ENCODE data around the gene LENG9.
A peak's percentile ranks its signal among the peaks of the same experiment; 100 is the strongest.
"Not testable (repeated sequence)": the region's sequence is repeated elsewhere in the genome, so short reads cannot be mapped to it uniquely, and the experiment has no call there.

Gene LENG9

GRCh38 chr19:54489341-54489740 lies 25.8 kb upstream of the LENG9 start:
- Mint-ChIP-seq H3K27me3 (peaks cover 54% of the 10 kb centered on the region), H3K9me3 (no peaks in the 10 kb centered on the region), H3K27ac (peak overlapping the region in 1 of 2 donors; percentile 7), H3K4me3 (no peak overlapping the region), H3K4me1 (no peaks in the 10 kb centered on the region)
- ATAC-seq: no peak
- DNase-seq: no peak

GRCh38 chr19:54485851-54486250 lies 22.3 kb upstream of the LENG9 start:
- H3K27me3 Mint-ChIP-seq: peaks cover 42% of the 10 kb centered on the region
- no peak overlapping the region for H3K27ac Mint-ChIP-seq
- H3K4me1 Mint-ChIP-seq: peaks cover 17% of the 10 kb centered on the region
- H3K4me3 Mint-ChIP-seq: no peak overlapping the region
- no peaks in the 10 kb centered on the region for H3K9me3 Mint-ChIP-seq
- DNase-seq (no peak), ATAC-seq (no peak)

DNA sequence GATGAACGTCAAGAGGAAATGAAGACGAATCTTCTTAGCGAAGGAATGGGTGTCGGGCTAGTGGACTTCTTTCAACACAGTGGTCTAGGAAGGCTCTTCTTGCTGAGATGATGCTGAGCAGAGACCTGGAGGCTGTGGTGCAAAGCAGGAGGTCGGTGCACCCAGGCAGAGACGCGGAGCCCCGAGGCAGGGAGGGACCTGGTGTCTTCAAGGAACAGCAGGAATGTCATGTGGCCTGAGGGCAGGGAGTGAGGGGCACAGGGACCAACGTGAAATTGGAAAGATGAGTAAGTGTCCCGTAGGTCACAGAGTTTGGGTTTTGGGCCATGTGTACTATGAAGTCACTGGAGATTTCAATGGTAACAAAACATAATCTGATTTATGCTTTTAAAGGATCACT lies 20.9 kb upstream of the LENG9 start:
- H3K27me3 Mint-ChIP-seq: peaks cover 44% of the 10 kb centered on the region
- DNase-seq (no peak), ATAC-seq (no peak)
- peaks cover 17% of the 10 kb centered on the region for H3K4me1 Mint-ChIP-seq
- no peak overlapping the region for H3K4me3 Mint-ChIP-seq
- no peak overlapping the region for H3K27ac Mint-ChIP-seq
- H3K9me3 Mint-ChIP-seq: no peaks in the 10 kb centered on the region

- ATAC-seq (no peak), DNase-seq (no peak)
- H3K4me1 Mint-ChIP-seq: peaks cover 17% of the 10 kb centered on the region
- H3K27me3 Mint-ChIP-seq: peaks cover 60% of the 10 kb centered on the region
- no peak overlapping the region for H3K27ac Mint-ChIP-seq
- H3K4me3 Mint-ChIP-seq: no peak overlapping the region
- no peaks in the 10 kb centered on the region for H3K9me3 Mint-ChIP-seq
Observed at GRCh38 chr19:54482889-54483288, 19.3 kb upstream of the LENG9 start.

DNA sequence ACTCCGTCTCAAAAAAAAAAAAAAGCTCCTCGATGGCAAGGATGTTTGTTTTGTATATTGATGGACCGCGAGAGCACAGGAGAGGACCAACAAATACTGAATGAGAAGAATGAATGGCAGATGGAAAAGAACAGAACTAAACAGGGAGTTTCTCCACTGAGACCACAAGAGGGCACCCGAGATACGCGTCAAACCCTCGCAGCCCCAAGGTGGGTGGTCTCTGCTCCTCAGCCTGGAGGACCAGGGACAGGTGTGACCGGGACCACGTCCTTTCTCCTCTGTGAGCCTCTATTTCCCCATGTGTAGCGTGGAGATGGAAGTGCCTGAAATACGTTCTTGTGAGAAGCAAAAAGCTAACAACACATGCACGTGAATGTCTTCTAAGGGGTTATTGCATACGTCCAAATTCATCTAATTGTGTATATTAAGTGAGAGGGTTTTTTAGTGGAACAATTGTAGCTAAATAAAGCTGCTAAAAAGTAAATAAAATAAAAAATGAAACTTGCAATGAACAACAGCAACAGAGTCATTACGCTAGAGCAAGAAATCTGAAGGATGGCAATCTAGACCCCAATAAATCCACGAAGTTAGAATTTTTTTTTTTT lies 17.9 kb upstream of the LENG9 start:
- DNase-seq (peak in 1 of 2 donors; percentile 46), ATAC-seq (no peak)
- Mint-ChIP-seq H3K9me3 (no peaks in the 10 kb centered on the region), H3K4me3 (no peak overlapping the region), H3K27me3 (peaks cover 74% of the 10 kb centered on the region), H3K4me1 (peaks cover 17% of the 10 kb centered on the region), H3K27ac (no peak overlapping the region)

GRCh38 chr19:54480051-54480450 lies 16.5 kb upstream of the LENG9 start:
- peaks cover 17% of the 10 kb centered on the region for H3K4me1 Mint-ChIP-seq
- ATAC-seq: no peak
- no peak overlapping the region for H3K4me3 Mint-ChIP-seq
- DNase-seq: no peak
- H3K9me3 Mint-ChIP-seq: no peaks in the 10 kb centered on the region
- no peak overlapping the region for H3K27ac Mint-ChIP-seq
- peaks cover 66% of the 10 kb centered on the region for H3K27me3 Mint-ChIP-seq

- Mint-ChIP-seq H3K27ac (no peak overlapping the region), H3K4me3 (no peak overlapping the region), H3K9me3 (no peaks in the 10 kb centered on the region), H3K4me1 (peaks cover 17% of the 10 kb centered on the region), H3K27me3 (peaks cover 60% of the 10 kb centered on the region)
- no peak for DNase-seq
- ATAC-seq: no peak
Observed at GRCh38 chr19:54478677-54479266, 15.2 kb upstream of the LENG9 start.

GRCh38 chr19:54477650-54478049 lies 14.1 kb upstream of the LENG9 start:
- Mint-ChIP-seq H3K4me3 (no peak overlapping the region), H3K27ac (no peak overlapping the region), H3K4me1 (peaks cover 22% of the 10 kb centered on the region), H3K27me3 (peaks cover 70% of the 10 kb centered on the region), H3K9me3 (no peaks in the 10 kb centered on the region)
- no peak for DNase-seq
- ATAC-seq: no peak

DNA sequence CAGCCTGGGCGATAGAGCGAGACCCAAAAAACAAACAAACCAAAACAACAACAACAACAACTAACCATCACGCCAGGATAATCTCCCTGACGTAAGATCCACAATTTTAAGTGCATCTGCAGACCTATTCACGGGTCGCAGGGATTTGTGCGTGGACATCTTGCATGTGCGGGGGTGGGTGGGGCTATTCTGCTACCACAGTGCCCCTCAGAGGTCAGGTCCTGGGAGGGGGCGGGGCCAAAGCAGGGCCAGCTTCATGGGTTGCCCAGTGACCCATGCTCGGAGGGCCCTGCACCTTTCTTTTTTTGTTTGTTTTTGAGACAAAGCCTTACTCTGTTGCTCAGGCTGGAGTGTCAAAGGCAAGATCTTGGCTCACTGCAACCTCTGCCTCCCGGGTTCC lies 12.1 kb upstream of the LENG9 start:
- no peak for ATAC-seq
- peaks cover 21% of the 10 kb centered on the region for H3K4me1 Mint-ChIP-seq
- H3K4me3 Mint-ChIP-seq: no peak overlapping the region
- no peak for DNase-seq
- H3K27me3 Mint-ChIP-seq: peaks cover 72% of the 10 kb centered on the region
- H3K9me3 Mint-ChIP-seq: no peaks in the 10 kb centered on the region
- no peak overlapping the region for H3K27ac Mint-ChIP-seq

GRCh38 chr19:54473892-54474372 lies 10.4 kb upstream of the LENG9 start:
- no peaks in the 10 kb centered on the region for H3K9me3 Mint-ChIP-seq
- peaks cover 30% of the 10 kb centered on the region for H3K4me1 Mint-ChIP-seq
- H3K27me3 Mint-ChIP-seq: peaks cover 75% of the 10 kb centered on the region
- no peak overlapping the region for H3K27ac Mint-ChIP-seq
- no peak overlapping the region for H3K4me3 Mint-ChIP-seq
- DNase-seq (no peak), ATAC-seq (no peak)

- Mint-ChIP-seq H3K4me3 (peak within 1 kb of the TSS in 1 of 2 donors; percentile 5), H3K27ac (no peak within 1 kb of the TSS), H3K9me3 (no peaks in the 10 kb centered on the region), H3K4me1 (peaks cover 30% of the 10 kb centered on the region), H3K27me3 (peaks cover 75% of the 10 kb centered on the region)
- peak; percentile 34 for ATAC-seq
- DNase-seq: no peak
Observed at GRCh38 chr19:54473071-54473891, 9.7 kb upstream of the LENG9 start, which contains the start of gene CDC42EP5. CDC42EP5 (minus strand) TSS chr19:54473296; CDS start chr19:54465547, 7,749 bp downstream.

DNA sequence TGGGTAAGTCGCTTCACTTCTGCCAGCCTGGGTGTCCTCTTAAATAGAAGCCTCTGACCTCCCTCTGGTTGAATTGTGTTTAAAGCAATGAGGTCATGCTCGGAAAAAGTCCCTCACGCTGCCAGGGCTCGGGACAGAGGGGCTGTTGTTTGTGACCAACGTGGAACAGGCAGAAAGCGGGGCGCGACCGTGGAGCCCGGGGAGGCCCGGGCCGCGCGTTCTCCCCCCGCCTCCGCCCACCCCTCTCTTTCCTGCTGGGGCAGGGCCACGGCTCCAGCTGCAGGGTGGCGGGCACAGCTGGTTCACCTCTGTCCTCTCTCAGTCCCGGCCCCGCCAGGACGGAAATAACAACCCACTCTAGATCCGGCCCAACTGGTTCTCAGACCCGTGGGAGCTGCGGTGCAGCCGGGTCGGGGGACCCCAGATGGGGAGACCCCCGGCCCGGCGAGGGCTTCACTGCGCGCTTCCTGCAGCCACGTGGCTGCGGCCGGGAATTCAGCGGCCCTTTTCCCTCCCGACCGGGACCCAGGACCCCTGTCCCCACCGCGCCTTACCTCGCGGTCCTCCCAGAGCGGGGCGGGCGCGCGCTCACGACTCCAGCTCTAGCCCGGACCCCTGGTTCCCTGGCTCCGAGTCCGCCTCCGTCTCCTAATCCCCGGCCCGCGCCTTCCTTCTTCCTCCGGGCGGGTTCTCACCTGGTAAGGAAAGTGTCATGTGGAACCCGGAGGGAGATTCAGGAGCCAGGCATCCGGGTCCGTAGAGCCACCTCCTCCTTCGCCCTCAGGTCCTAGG lies 7.6 kb upstream of the LENG9 start:
- DNase-seq (no peak), ATAC-seq (peak; percentile 60)
- Mint-ChIP-seq H3K27me3 (peaks cover 54% of the 10 kb centered on the region), H3K4me3 (peak overlapping the region; percentile 54 to 77), H3K27ac (peak overlapping the region; percentile 40 to 43), H3K4me1 (peaks cover 30% of the 10 kb centered on the region), H3K9me3 (no peaks in the 10 kb centered on the region)

- Mint-ChIP-seq H3K27ac (no peak overlapping the region), H3K27me3 (peaks cover 60% of the 10 kb centered on the region), H3K4me1 (peaks cover 30% of the 10 kb centered on the region), H3K4me3 (peak overlapping the region in 1 of 2 donors; percentile 34), H3K9me3 (no peaks in the 10 kb centered on the region)
- DNase-seq (no peak), ATAC-seq (peak; percentile 20)
Observed at GRCh38 chr19:54470276-54470887, 6.8 kb upstream of the LENG9 start.

DNA sequence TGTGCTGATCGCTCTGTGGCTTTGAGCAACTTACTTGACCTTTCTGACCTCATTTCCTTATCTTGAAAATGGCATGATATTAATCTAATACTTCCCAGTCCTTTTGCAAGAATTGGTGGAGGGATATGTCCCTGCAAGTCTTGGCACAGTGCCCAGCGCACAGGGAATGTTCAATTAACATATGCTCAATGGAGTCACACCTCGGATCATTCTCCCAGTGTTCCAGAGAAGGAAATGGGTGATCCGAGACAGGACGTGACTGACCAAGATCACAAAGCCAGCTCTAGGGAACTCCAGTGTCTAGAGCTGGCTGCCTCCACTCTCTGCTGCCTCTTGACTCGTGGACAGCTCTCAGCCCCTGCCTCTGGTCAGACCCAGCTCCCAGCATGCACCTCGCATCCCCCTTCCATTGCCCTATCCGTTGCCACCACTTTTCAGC lies 5.9 kb upstream of the LENG9 start:
- ATAC-seq: no peak
- no peak for DNase-seq
- Mint-ChIP-seq H3K27me3 (peaks cover 60% of the 10 kb centered on the region), H3K27ac (no peak overlapping the region), H3K9me3 (no peaks in the 10 kb centered on the region), H3K4me3 (no peak overlapping the region), H3K4me1 (peaks cover 33% of the 10 kb centered on the region)

GRCh38 chr19:54466110-54466480 lies 2.5 kb upstream of the LENG9 start:
- peaks cover 36% of the 10 kb centered on the region for H3K27me3 Mint-ChIP-seq
- DNase-seq, ATAC-seq, H3K9me3 Mint-ChIP-seq, H3K27ac Mint-ChIP-seq: not testable (repeated sequence)
- H3K4me1 Mint-ChIP-seq: peaks cover 41% of the 10 kb centered on the region
- H3K4me3 Mint-ChIP-seq: peak overlapping the region; percentile 69 to 70

Data from stimulated activated naive CD8-positive, alpha-beta T cell treated with anti-CD3 and anti-CD28 coated beads, Interleukin-15, amount 100 ng/mL, for 72 hours (primary cell).